ENCODE results near the gene MIA.
"Not testable (repeated sequence)": the region's sequence is repeated elsewhere in the genome, so short reads cannot be mapped to it uniquely, and the experiment has no call there.

Gene MIA

DNA sequence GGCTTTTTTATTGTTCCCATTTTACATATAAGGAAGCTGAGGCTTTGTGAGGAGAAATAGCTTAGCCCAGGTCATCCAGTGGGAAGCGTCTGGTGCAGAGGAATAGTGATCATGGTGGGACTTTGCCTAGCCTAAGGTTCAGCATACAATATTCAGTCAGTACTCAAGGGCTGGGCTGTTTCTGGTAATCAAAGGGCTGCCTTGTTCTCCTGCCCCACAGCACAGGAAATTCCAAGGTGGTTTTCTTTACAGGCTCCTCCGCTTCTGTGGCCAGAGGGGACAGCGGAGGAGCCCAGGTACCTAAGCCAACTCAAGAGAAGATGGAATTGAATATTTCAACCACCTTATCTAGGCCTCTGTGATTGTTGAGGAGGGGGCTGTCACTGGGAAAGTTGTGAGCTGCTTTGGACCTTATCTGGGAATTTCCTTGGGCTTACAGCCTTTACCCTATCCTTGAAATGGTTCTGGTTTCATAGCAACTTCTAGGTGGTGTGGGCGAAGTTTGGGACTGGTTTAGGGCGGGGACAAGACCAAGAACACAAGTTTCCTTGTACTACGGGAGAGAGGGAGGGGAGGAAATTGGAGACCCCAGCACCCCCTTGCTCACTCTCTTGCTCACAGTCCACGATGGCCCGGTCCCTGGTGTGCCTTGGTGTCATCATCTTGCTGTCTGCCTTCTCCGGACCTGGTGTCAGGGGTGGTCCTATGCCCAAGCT lies at the start of gene MIA:
MIA (plus strand) TSS at position 606 of the 716 bp plus-strand sequence; CDS start at position 628, 22 bp downstream.
- in situ Hi-C loops (cut with MboI; ENCODE audit: low sequenced_read_pairs, unreplicated experiment): no loop called here
- TF ChIP-seq CTCF (IDR thresholded peaks at IDR 0.05; ENCODE audit: borderline replicate concordance, control extremely low read depth, extremely low read depth, insufficient read depth, missing control alignments): no peak
- DNase-seq (ENCODE audit: low spot score): no peak

- DNase-seq (ENCODE audit: low spot score): no peak
- in situ Hi-C loops (cut with MboI; ENCODE audit: low sequenced_read_pairs, unreplicated experiment): no loop called here
- no peak for TF ChIP-seq CTCF (IDR thresholded peaks at IDR 0.05; ENCODE audit: borderline replicate concordance, control extremely low read depth, extremely low read depth, insufficient read depth, missing control alignments)
Observed at GRCh38 chr19:40726279-40726678, 49.0 kb upstream of the MIA start.

GRCh38 chr19:40730065-40730464 lies 45.3 kb upstream of the MIA start:
- in situ Hi-C loops (cut with MboI; ENCODE audit: low sequenced_read_pairs, unreplicated experiment); DNase-seq (ENCODE audit: low spot score): not testable (repeated sequence)

DNA sequence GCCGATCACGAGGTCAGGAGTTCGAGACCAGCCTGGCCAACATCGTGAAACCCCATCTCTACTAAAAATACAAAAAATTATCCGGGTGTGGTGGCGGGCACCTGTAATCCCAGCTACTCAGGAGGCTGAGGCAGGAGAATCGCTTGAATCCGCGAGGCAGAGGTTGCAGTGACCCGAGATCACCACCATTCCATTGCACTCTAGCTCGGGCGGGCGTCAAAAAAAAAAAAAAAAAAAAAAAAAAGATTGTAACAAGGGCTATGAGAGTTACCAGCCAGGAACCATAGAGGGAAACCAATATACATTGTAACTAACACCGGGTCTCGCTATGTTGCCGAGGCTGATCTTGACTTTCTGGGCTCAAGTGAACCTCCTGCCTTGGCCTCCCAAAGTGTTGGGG lies 43.0 kb upstream of the MIA start:
- DNase-seq (ENCODE audit: low spot score); in situ Hi-C loops (cut with MboI; ENCODE audit: low sequenced_read_pairs, unreplicated experiment): not testable (repeated sequence)

DNA sequence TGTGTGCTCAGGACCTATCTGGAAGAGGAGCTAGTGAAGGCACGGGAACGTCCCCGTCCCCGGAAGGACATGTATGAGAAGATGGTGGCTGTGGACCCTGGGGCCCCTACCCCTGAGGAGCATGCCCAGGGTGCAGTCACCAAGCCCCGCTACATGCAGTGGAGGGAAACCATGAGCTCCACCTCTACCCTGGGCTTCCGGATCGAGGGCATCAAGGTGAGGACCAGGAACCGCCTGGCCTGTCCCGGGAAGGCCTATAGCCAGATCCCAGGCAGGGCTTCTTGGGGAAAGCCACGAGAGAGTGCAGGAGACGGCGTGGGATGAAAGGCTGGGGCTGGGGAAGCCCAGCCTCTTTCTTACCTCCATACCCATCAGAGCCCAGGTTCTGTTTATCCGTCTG lies 42.2 kb upstream of the MIA start:
- DNase-seq (ENCODE audit: low spot score): no peak
- in situ Hi-C loops (cut with MboI; ENCODE audit: low sequenced_read_pairs, unreplicated experiment): no loop called here
- no peak for TF ChIP-seq CTCF (IDR thresholded peaks at IDR 0.05; ENCODE audit: borderline replicate concordance, control extremely low read depth, extremely low read depth, insufficient read depth, missing control alignments)

GRCh38 chr19:40735013-40735771 lies 40.1 kb upstream of the MIA start:
- no peak for TF ChIP-seq CTCF (IDR thresholded peaks at IDR 0.05; ENCODE audit: borderline replicate concordance, control extremely low read depth, extremely low read depth, insufficient read depth, missing control alignments)
- in situ Hi-C loops (cut with MboI; ENCODE audit: low sequenced_read_pairs, unreplicated experiment): no loop called here
- DNase-seq (ENCODE audit: low spot score): no peak

DNA sequence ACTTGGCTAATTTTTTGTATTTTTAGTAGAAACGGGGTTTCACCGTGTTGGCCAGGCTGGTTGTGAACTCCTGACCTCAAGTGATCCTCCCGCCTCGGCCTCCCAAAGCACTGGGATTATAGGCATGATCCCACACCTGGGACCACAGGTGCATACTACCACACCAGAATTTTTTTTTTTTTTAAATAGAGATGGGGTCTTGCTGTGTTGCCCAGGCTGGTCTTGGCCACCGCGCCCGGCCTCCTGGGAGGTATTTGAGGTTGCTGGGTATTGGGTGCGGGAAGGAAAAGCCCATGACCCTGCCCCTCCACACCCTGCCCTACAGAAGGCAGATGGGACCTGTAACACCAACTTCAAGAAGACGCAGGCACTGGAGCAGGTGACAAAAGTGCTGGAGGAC lies 38.7 kb upstream of the MIA start:
- DNase-seq (ENCODE audit: low spot score): no peak
- no peak for TF ChIP-seq CTCF (IDR thresholded peaks at IDR 0.05; ENCODE audit: borderline replicate concordance, control extremely low read depth, extremely low read depth, insufficient read depth, missing control alignments)
- in situ Hi-C loops (cut with MboI; ENCODE audit: low sequenced_read_pairs, unreplicated experiment): no loop called here

Measured in GM13976 (cell line).